Loucy (cell line): ENCODE measurements around the gene CISTR.

Source experiments
- CTCF ChIP-seq: fragments of 200-600 bp; sonication (generic); conservative IDR thresholded peaks from 2 replicates; pipeline ENCODE4 v1.5.1; 2014; ENCODE audit warnings: mild to moderate bottlenecking, antibody characterized with exemption, low read length
- EZH2phosphoT487 ChIP-seq: fragments of 200-600 bp; IDR thresholded peaks from 2 replicates; pipeline ENCODE4 v1.6.1; 2018; ENCODE audit warnings: antibody characterized with exemption, mild to moderate bottlenecking, moderate library complexity, borderline replicate concordance

GRCh38 chr12:53765891-53766290 lies 14.1 kb upstream of the CISTR start:
- no peak for TF ChIP-seq CTCF
- TF ChIP-seq EZH2phosphoT487 = no peak
